Amniotic stem cell (primary cell): ENCODE data around the gene GEMIN2.
"Not testable (repeated sequence)": the region's sequence is repeated elsewhere in the genome, so short reads cannot be mapped to it uniquely, and the experiment has no call there.

Experiments
- DNase-seq: peaks from one replicate; lab custom pipeline; 2025; lab: John Stamatoyannopoulos, UW

Gene GEMIN2

GRCh38 chr14:39176263-39177167, 62.4 kb downstream of the GEMIN2 start:
- DNase-seq = no peak

GRCh38 chr14:39177168-39177545, 63.0 kb downstream of the GEMIN2 start:
- no peak for DNase-seq

GRCh38 chr14:39179042-39179441, 64.9 kb downstream of the GEMIN2 start:
- no peak for DNase-seq

DNA sequence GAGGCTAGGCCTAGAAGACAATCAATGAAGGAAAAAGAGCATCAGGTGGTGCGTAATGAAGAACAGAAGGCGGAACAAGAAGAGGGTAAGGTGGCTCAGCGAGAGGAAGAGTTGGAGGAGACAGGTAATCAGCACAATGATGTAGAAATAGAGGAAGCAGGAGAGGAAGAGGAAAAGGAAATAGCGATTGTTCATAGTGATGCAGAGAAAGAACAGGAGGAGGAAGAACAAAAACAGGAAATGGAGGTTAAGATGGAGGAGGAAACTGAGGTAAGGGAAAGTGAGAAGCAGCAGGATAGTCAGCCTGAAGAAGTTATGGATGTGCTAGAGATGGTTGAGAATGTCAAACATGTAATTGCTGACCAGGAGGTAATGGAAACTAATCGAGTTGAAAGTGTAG, 66.4 kb downstream of the GEMIN2 start:
- no peak for DNase-seq

DNA sequence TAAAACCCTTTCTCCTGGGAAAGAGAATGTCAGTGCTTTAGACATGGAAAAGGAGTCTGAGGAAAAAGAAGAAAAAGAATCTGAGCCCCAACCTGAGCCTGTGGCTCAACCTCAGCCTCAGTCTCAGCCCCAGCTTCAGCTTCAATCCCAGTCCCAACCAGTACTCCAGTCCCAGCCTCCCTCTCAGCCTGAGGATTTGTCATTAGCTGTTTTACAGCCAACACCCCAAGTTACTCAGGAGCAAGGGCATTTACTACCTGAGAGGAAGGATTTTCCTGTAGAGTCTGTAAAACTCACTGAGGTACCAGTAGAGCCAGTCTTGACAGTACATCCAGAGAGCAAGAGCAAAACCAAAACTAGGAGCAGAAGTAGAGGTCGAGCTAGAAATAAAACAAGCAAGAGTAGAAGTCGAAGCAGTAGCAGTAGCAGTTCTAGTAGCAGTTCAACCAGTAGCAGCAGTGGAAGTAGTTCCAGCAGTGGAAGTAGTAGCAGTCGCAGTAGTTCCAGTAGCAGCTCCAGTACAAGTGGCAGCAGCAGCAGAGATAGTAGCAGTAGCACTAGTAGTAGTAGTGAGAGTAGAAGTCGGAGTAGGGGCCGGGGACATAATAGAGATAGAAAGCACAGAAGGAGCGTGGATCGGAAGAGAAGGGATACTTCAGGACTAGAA, 67.0 kb downstream of the GEMIN2 start:
- no peak for DNase-seq

DNA sequence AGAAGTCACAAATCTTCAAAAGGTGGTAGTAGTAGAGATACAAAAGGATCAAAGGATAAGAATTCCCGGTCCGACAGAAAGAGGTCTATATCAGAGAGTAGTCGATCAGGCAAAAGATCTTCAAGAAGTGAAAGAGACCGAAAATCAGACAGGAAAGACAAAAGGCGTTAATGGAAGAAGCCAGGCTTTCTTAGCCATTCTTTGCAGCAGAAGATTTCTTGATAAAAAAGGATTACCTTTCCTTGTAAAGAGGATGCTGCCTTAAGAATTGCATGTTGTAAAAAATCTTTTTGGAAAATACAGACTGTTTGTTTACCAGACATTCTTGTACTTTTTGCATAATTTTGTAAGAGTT, 67.5 kb downstream of the GEMIN2 start:
- no peak for DNase-seq

- DNase-seq = no peak
Observed at GRCh38 chr14:39182770-39183684, 68.9 kb downstream of the GEMIN2 start.

- DNase-seq = not testable (repeated sequence)
Observed at GRCh38 chr14:39183685-39184003, 69.5 kb downstream of the GEMIN2 start.

DNA sequence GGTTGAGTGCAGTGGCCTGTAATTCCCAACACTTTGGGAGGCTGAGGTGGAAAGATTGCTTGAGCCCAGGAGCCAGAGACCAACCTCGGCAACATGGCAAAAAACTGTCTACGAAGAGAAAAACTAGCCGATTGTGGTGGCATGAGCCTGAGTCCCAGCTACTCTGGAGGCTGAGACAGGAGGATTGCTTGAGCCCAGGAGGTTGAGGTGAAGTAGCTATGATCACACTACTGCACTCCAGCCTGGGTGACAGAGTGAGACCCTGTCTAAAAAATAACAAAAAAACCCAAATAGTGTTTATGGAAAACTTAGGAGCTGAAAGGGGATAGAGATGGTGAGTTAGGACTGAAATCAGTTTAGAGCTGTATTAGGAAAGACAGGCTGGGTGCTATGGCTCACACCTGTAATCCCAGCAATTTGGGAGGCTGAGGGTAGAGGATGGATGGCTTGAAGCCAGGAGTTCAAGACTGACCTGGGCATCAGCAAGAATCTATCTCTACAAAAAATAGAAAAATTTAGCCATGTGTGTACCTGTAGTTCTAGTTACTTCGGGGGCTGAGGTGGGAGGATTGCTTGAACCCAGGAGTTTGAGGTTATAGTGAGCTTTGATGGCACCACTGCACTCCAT, 70.6 kb downstream of the GEMIN2 start:
- DNase-seq = no peak

DNA sequence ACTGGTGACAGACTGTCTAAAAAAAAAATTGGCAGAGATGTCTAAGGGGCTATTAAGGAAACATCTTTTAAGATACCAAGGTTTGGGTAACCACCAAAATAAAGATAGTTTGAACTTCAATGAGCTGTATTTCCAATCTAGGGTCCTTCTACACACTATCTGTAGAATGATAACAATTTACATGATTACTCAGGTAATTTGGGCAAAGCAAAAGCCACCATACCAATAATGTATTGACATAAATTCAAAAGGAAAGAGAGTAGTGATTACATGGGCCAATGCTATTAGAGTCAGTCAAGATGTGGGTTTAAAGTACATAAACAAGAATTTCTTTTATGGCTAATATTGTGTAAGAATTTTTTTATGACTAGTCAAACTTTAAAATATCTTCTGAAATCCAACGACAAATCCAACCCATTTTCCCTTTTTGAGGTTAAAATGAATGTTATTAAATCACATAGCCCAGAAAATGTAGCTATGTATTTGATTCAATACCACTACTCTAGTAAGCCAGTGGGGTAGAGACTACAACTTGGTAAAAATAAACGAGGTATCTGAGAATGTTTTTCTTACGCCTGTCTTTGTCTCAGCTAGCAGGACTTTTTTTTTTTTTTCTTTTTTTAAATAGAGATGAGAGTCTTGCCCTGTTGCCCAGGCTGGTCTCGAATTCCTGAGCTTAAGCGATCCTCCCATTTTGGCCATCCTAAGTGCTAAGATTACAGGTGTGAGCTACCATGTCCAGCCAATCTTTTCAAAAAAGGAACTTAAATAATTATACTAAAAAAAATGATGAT, 71.3 kb downstream of the GEMIN2 start:
- no peak for DNase-seq
